Kasumi-1 (cell line): Measurements from ENCODE around the gene KRTAP4-6.
"Not testable (repeated sequence)": the region's sequence is repeated elsewhere in the genome, so short reads cannot be mapped to it uniquely, and the experiment has no call there.

Experiments used
- DNase-seq, 2 experiments: peaks; one replicate each; lab custom pipeline; 2025; lab: John Stamatoyannopoulos, UW

KRTAP4-6 gene

GRCh38 chr17:41107941-41108450 lies 32.3 kb downstream of the KRTAP4-6 start:
- DNase-seq, result no peak

- DNase-seq, result not testable (repeated sequence)
These were observed 35.0 kb downstream of the KRTAP4-6 start, which contains the start of gene KRTAP4-9 for GRCh38 chr17:41105347-41105746. KRTAP4-9 (plus strand) TSS chr17:41105389; CDS start chr17:41105389, 0 bp downstream.

- not testable (repeated sequence) for DNase-seq
These were observed 35.8 kb downstream of the KRTAP4-6 start for GRCh38 chr17:41104386-41105038.

GRCh38 chr17:41103896-41104295 lies 36.4 kb downstream of the KRTAP4-6 start:
- no peak for DNase-seq

GRCh38 chr17:41101586-41102259 lies 38.6 kb downstream of the KRTAP4-6 start, which contains the start of gene KRTAP4-16:
KRTAP4-16 (minus strand) TSS chr17:41102209; CDS start chr17:41102209, 0 bp downstream.
- no peak for DNase-seq

GRCh38 chr17:41099682-41100480 lies 40.5 kb downstream of the KRTAP4-6 start:
- peak; percentile 14 to 23 for DNase-seq

GRCh38 chr17:41098481-41098880 lies 41.9 kb downstream of the KRTAP4-6 start:
- no peak for DNase-seq

GRCh38 chr17:41098042-41098441 lies 42.3 kb downstream of the KRTAP4-6 start, which contains the start of gene KRTAP4-8:
KRTAP4-8 (minus strand) TSS chr17:41098142; CDS start chr17:41098084, 58 bp downstream.
- DNase-seq, result no peak

- DNase-seq, result no peak
These were observed 44.3 kb downstream of the KRTAP4-6 start for GRCh38 chr17:41096055-41096454.
